SK-N-SH treated with all-trans-retinoic acid at 6 μM for 48 hours (cell line): Measurements from ENCODE around the gene NRBF2.
"Not testable (repeated sequence)": the region's sequence is repeated elsewhere in the genome, so short reads cannot be mapped to it uniquely, and the experiment has no call there.

ENCODE experiments used
- CSDC2 ChIP-seq: fragments of 250-450 bp; sonication (Bioruptor Pico); IDR thresholded peaks from 2 replicates; pipeline ENCODE4 v1.5.0; 2020; ENCODE audit warnings: mild to moderate bottlenecking, moderate library complexity
- ESRRG ChIP-seq: fragments of 250-450 bp; sonication (Bioruptor Pico); IDR thresholded peaks from 2 replicates; pipeline ENCODE4 v1.6.1; 2021; ENCODE audit warnings: mild to moderate bottlenecking
- PATZ1 ChIP-seq: fragments of 250-450 bp; sonication (Bioruptor Pico); IDR thresholded peaks from 2 replicates; pipeline ENCODE4 v1.8.0; 2020; ENCODE audit warnings: mild to moderate bottlenecking, moderate library complexity, borderline replicate concordance
- RARB ChIP-seq: fragments of 250-450 bp; sonication (Bioruptor Pico); IDR thresholded peaks from 2 replicates; pipeline ENCODE4 v1.8.0; 2021; ENCODE audit warnings: mild to moderate bottlenecking, moderate library complexity
- SNAI2 ChIP-seq: fragments of 250-450 bp; sonication (Bioruptor Pico); IDR thresholded peaks from 2 replicates; pipeline ENCODE4 v1.5.0; 2020; ENCODE audit warnings: mild to moderate bottlenecking, moderate library complexity
- TOX ChIP-seq: fragments of 250-450 bp; sonication (Bioruptor Pico); IDR thresholded peaks from 2 replicates; pipeline ENCODE4 v1.8.0; 2021; ENCODE audit warnings: mild to moderate bottlenecking, moderate library complexity, borderline replicate concordance
- ZFP3 ChIP-seq: fragments of 250-450 bp; sonication (Bioruptor Pico); IDR thresholded peaks from 2 replicates; pipeline ENCODE4 v1.5.0; 2020; ENCODE audit warnings: mild to moderate bottlenecking, moderate library complexity
- ZNF70 ChIP-seq: fragments of 450-650 bp; formaldehyde crosslinking; IDR thresholded peaks from 2 replicates; pipeline ENCODE4 v1.5.0; 2020; ENCODE audit warnings: mild to moderate bottlenecking, moderate library complexity
- ZNF8 ChIP-seq: fragments of 450-650 bp; formaldehyde crosslinking; IDR thresholded peaks from 2 replicates; pipeline ENCODE4 v1.5.0; 2020; ENCODE audit warnings: mild to moderate bottlenecking, moderate library complexity
- TF ChIP-seq, protein P1 (sequence below): fragments of 250-450 bp; sonication (Bioruptor Pico); IDR thresholded peaks from 2 replicates; pipeline ENCODE4 v1.5.1; 2020; ENCODE audit warnings: low read depth, mild to moderate bottlenecking, moderate library complexity

DNA sequence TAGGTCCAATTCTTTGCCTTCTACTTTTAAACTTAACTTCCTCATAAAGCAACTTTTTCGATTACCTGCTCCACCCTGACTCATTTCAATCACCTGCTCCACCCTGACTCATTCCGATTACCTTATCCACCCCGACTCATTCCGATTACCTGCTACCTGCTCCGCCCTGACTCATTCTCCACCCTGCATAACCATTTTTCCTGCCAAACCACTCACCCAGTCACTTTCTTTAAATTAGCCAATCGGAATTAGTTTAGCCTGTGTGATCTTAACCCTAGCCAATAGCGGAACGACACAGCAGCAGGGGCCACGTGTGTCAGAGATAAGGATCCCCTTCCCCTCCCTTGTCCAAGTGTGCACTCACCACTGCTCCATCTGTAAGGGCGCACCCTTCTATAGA, 32.0 kb upstream of the NRBF2 start:
- TF ChIP-seq SNAI2 (CRISPR knock-in tag); ESRRG (CRISPR knock-in tag); ZFP3 (CRISPR knock-in tag); TOX; ZNF8 (CRISPR knock-in tag); ZNF70 (CRISPR knock-in tag); RARB (CRISPR knock-in tag); PATZ1 (CRISPR knock-in tag); CSDC2 (CRISPR knock-in tag): not testable (repeated sequence)
- TF ChIP-seq, protein P1, sequence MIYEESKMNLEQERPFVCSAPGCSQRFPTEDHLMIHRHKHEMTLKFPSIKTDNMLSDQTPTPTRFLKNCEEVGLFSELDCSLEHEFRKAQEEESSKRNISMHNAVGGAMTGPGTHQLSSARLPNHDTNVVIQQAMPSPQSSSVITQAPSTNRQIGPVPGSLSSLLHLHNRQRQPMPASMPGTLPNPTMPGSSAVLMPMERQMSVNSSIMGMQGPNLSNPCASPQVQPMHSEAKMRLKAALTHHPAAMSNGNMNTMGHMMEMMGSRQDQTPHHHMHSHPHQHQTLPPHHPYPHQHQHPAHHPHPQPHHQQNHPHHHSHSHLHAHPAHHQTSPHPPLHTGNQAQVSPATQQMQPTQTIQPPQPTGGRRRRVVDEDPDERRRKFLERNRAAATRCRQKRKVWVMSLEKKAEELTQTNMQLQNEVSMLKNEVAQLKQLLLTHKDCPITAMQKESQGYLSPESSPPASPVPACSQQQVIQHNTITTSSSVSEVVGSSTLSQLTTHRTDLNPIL (CRISPR knock-in tag): not testable (repeated sequence)
